ENCODE measurements around the gene ZRANB3.

ZRANB3 gene

GRCh38 chr2:135246711-135247270 is 284.2 kb downstream of the ZRANB3 start:
- no peak for DNase-seq

- peak; percentile 50 to 71 for DNase-seq
Observed at GRCh38 chr2:135245071-135245470, 285.9 kb downstream of the ZRANB3 start.

GRCh38 chr2:135238651-135239050 is 292.4 kb downstream of the ZRANB3 start:
- DNase-seq = no peak

- no peak for DNase-seq
Observed at GRCh38 chr2:135230150-135230549, 300.9 kb downstream of the ZRANB3 start.

- DNase-seq = no peak
Observed at GRCh38 chr2:135227386-135227785, 303.6 kb downstream of the ZRANB3 start.

GRCh38 chr2:135226961-135227360 is 304.1 kb downstream of the ZRANB3 start:
- no peak for DNase-seq

- no peak for DNase-seq
Observed at GRCh38 chr2:135225781-135226180, 305.2 kb downstream of the ZRANB3 start.

- DNase-seq = no peak
Observed at GRCh38 chr2:135219226-135219625, 311.8 kb downstream of the ZRANB3 start.

GRCh38 chr2:135218426-135218825 is 312.6 kb downstream of the ZRANB3 start:
- no peak for DNase-seq

- no peak for DNase-seq
Observed at GRCh38 chr2:135212757-135213156, 318.3 kb downstream of the ZRANB3 start.

- DNase-seq = peak in 1 of 2 experiments; percentile 5
Observed at GRCh38 chr2:135208016-135208415, 323.0 kb downstream of the ZRANB3 start.

- DNase-seq = no peak
Observed at GRCh38 chr2:135203944-135204343, 327.1 kb downstream of the ZRANB3 start.

GRCh38 chr2:135202751-135203150 is 328.3 kb downstream of the ZRANB3 start:
- DNase-seq = no peak

GRCh38 chr2:135198481-135198880 is 332.5 kb downstream of the ZRANB3 start:
- no peak for DNase-seq

- no peak for DNase-seq
Observed at GRCh38 chr2:135190799-135191198, 340.2 kb downstream of the ZRANB3 start.

- DNase-seq = no peak
Observed at GRCh38 chr2:135189148-135189547, 341.9 kb downstream of the ZRANB3 start.

- peak in 1 of 2 experiments; percentile 35 for DNase-seq
Observed at GRCh38 chr2:135187270-135187669, 343.7 kb downstream of the ZRANB3 start.

- DNase-seq = no peak
Observed at GRCh38 chr2:135186054-135186453, 345.0 kb downstream of the ZRANB3 start.

- no peak for DNase-seq
Observed at GRCh38 chr2:135183822-135184221, 347.2 kb downstream of the ZRANB3 start.

- no peak for DNase-seq
Observed at GRCh38 chr2:135182601-135183000, 348.4 kb downstream of the ZRANB3 start.

- DNase-seq = no peak
Observed at GRCh38 chr2:135182190-135182589, 348.8 kb downstream of the ZRANB3 start.

GRCh38 chr2:135179689-135180088 is 351.3 kb downstream of the ZRANB3 start:
- DNase-seq = no peak

- DNase-seq = peak; percentile 89 to 98
Observed at GRCh38 chr2:135175177-135175576, 355.8 kb downstream of the ZRANB3 start.

- no peak for DNase-seq
Observed at GRCh38 chr2:135174810-135175093, 356.3 kb downstream of the ZRANB3 start.

- DNase-seq = no peak
Observed at GRCh38 chr2:135174049-135174809, 356.8 kb downstream of the ZRANB3 start.

Data from NCI-H2081 (cell line).